B cell (primary cell): ENCODE data around the gene PDE11A.

Source experiments
- EZH2 ChIP-seq: IDR thresholded peaks from 2 replicates; pipeline ENCODE4 v1.6.1; 2012; ENCODE audit warnings: borderline replicate concordance, low read depth, mild to moderate bottlenecking, moderate library complexity, low read length; ENCODE audit not compliant: insufficient read depth, poor library complexity, severe bottlenecking
- TF ChIP-seq, protein P1 (sequence below): fragments of 200-600 bp; IDR thresholded peaks from one replicate; pipeline ENCODE4 v1.8.0; 2022; ENCODE audit warnings: antibody characterized with exemption, mild to moderate bottlenecking

DNA sequence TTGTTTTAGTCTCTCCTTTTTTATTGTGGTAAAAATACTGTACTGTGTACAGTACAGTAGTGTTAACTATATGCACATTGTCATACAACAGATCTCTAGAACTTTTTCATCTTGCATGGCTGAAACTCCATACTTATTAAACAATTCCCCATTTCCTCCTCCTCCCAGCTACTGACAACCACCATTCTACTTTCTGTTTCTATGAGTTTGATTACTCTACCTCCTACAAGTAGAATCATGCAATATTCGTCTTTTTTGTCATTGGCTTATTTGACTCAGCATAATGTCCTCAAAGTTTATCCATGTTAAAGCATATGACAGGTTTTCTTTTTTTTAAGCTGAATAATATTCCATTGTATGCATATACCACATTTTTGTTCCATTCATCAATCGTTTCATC lies 341.8 kb downstream of the PDE11A start:
- TF ChIP-seq, protein P1, sequence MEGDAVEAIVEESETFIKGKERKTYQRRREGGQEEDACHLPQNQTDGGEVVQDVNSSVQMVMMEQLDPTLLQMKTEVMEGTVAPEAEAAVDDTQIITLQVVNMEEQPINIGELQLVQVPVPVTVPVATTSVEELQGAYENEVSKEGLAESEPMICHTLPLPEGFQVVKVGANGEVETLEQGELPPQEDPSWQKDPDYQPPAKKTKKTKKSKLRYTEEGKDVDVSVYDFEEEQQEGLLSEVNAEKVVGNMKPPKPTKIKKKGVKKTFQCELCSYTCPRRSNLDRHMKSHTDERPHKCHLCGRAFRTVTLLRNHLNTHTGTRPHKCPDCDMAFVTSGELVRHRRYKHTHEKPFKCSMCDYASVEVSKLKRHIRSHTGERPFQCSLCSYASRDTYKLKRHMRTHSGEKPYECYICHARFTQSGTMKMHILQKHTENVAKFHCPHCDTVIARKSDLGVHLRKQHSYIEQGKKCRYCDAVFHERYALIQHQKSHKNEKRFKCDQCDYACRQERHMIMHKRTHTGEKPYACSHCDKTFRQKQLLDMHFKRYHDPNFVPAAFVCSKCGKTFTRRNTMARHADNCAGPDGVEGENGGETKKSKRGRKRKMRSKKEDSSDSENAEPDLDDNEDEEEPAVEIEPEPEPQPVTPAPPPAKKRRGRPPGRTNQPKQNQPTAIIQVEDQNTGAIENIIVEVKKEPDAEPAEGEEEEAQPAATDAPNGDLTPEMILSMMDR, result no peak
- TF ChIP-seq EZH2, result no peak
